Osteocyte (in vitro differentiated cells): ENCODE results near the gene GPR55. TPM values are rescaled to one million over a fixed set of nuclear protein-coding genes. Genes with fewer than 3 reads are reported as not detected.

ENCODE experiments used
- total RNA-seq: library from RNA; stranded (reverse); gene quantifications from 2 replicates; pipeline ENCODE4 v1.2.1, GENCODE V29; 2021

The GPR55 gene
- total RNA-seq, 1 donor from 2014 or later = not detected

Other genes with a start within 250 kb of the GPR55 start
- gene CAB39, start 212.4 kb downstream of the GPR55 start, total RNA-seq = 40.8 and 43.2 TPM in 2 replicates
- 503 and 526 TPM in 2 replicates for gene ITM2C, start 60.3 kb downstream of the GPR55 start, total RNA-seq
- not detected in 2 replicates for gene SPATA3, start 70.9 kb upstream of the GPR55 start, total RNA-seq
- gene C2orf72, start 112.3 kb upstream of the GPR55 start, total RNA-seq = not detected in 2 replicates
- gene PSMD1, start 131.6 kb upstream of the GPR55 start, total RNA-seq = 108 and 112 TPM in 2 replicates
- gene HTR2B, start 199.8 kb upstream of the GPR55 start, total RNA-seq = 3.1 and 3.9 TPM in 2 replicates